HEK293 (cell line): ENCODE data around the gene DCANP1.

Experiments used
- CTCF ChIP-seq: fragments of 450-650 bp; formaldehyde crosslinking; IDR thresholded peaks from 2 replicates; pipeline ENCODE4 v1.5.1; 2016; ENCODE audit warnings: missing biosample characterization, missing genetic modification characterization
- REST ChIP-seq: fragments of 450-650 bp; formaldehyde crosslinking; IDR thresholded peaks from 2 replicates; pipeline ENCODE4 v1.5.1; 2016; ENCODE audit warnings: missing biosample characterization, missing genetic modification characterization
- ZBTB11 ChIP-seq: fragments of 450-650 bp; formaldehyde crosslinking; conservative IDR thresholded peaks from 2 replicates; pipeline ENCODE4 v1.5.1; 2016; ENCODE audit warnings: low read depth, missing biosample characterization, missing genetic modification characterization
- ZNF184 ChIP-seq: fragments of 450-650 bp; IDR thresholded peaks from 2 replicates; pipeline ENCODE4 v1.5.1; 2018; ENCODE audit warnings: missing biosample characterization, mild to moderate bottlenecking, missing genetic modification characterization
- ZSCAN30 ChIP-seq: fragments of 450-650 bp; IDR thresholded peaks from 2 replicates; pipeline ENCODE4 v1.5.1; 2018; ENCODE audit warnings: missing biosample characterization, mild to moderate bottlenecking, missing genetic modification characterization, moderate library complexity

GRCh38 chr5:135437422-135437795 is 9.7 kb downstream of the DCANP1 start:
- TF ChIP-seq CTCF (tag by site-specific recombination) (no peak), REST (tag by site-specific recombination) (no peak), ZSCAN30 (tag by site-specific recombination) (no peak), ZNF184 (no peak), ZBTB11 (no peak)
